ENCODE measurements around the gene HIVEP1. TPM values are rescaled to one million over a fixed set of nuclear protein-coding genes. Genes with fewer than 3 reads are reported as not detected.

The HIVEP1 gene
- total and polyA plus RNA-seq, 2 of the 13 experiments (the other 11 are each of a cell fraction or from before 2014, with no cell fraction given), result 7.4 to 9.9 TPM

DNA sequence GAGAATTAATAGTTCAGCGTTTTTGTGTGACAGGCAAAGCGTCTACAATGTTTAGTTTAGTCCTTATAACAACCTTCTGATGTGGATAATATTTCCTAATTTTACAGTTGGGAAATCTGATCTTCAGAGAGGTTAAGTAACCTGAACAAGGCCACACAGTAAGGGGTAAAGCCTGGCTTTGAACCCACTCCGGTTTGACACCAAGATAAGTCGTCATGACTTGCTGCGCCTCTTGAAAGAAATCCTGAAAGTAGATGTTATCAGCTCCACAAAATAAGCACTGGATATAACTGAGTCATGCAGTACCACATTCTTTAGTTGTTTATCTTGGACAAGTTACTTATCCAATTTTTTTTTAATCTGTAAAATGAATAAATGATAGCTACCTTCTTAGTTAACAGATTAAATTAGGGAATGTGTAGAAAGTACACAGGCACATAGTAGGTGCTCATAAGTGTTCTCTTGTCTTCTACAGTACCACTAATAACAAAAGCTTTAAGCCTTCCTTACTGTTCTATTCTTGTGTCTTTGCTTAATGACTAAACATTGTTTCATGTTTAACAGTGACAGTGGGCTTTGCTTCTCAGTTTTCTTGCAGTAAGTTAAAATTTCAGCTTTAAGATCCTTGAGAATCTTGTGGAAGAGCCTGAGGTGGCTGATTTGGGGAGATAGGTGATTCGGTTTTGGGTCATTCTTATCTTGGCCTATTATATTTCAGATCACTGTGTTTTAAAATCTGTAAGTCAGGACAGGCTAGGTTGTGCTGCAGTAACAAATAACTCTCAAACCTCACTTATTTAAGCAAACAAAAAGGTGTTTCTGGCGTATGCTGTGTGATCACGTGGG lies 2.1 kb downstream of the HIVEP1 start:
- no peak overlapping the region for H3K27ac ChIP-seq (ENCODE audit: extremely low read length, insufficient read depth, low read length)
- no peak for ATAC-seq
- no peaks in the 10 kb centered on the region; a peak in 1 of 5 replicates for H3K27me3 ChIP-seq (ENCODE audit: control insufficient read depth in 1 of 2, insufficient read depth in 2 of 2, low read length in 2 of 2)
- no peak overlapping the region for H3K4me3 ChIP-seq (replicated peaks in 1 of 3; ENCODE audit: insufficient read depth in 1 of 3, low read depth in 2 of 3, low read length in 3 of 3)
- H3K9me3 ChIP-seq (ENCODE audit: low read length), result no peaks in the 10 kb centered on the region
- no peak overlapping the region for H2AFZ ChIP-seq (ENCODE audit: low read length)
- H3K4me1 ChIP-seq (ENCODE audit: insufficient read depth, low read length), result peaks cover 19% of the 10 kb centered on the region
- ChIA-PET POLR2A (no interaction called here), CTCF (ENCODE audit: low intra/inter-chr PET ratio, low total read pairs) (no interaction called here)
- intact Hi-C loops (cut with micrococcal nuclease; ENCODE audit: unreplicated experiment) (loop anchor here (10.0 kb wide), 1 partner anchor 479 kb away; the partner anchor contains the start of gene TMEM170B), in situ Hi-C loops (cut with HindIII; ENCODE audit: extremely low pct_ligation_motif_present, low pct_unique_long_range_greater_than_20kb) (no loop called here)
- peaks cover 17% of the 10 kb centered on the region for H4K20me1 ChIP-seq (ENCODE audit: insufficient read depth, low read length)
- H3K36me3 ChIP-seq (replicated peaks in 1 of 2; ENCODE audit: control insufficient read depth in 1 of 2, insufficient read depth in 2 of 2, low read length in 2 of 2), result peaks cover 5 to 11% of the 10 kb centered on the region in 2 experiments; a peak in 4 of 5 replicates
- no peak for DNase-seq (ENCODE audit: low spot score)
- no peak for FAIRE-seq
- WGBS (ENCODE audit: low lambda C conversion rate), result 92% methylated on average over 8 of the region's 8 CpGs
- no TSS peak for BruUV-seq (replicated peaks)
- no peak overlapping the region for H3K9ac ChIP-seq (ENCODE audit: insufficient read depth, low read depth, low read length)
- peaks cover 35% of the 10 kb centered on the region for H3K79me2 ChIP-seq (ENCODE audit: insufficient read depth, low read length)
- H3K4me2 ChIP-seq (ENCODE audit: low read depth, low read length), result peak overlapping the region; percentile 77
- TF ChIP-seq ZBTB3 (CRISPR knock-in tag; IDR thresholded peaks at IDR 0.05; ENCODE audit: borderline replicate concordance, low read depth) (no peak), POLR2A (IDR thresholded peaks at IDR 0.05; ENCODE audit: insufficient read depth in 1 of 2, low read depth in 2 of 2, low read length in 2 of 2) (no peak), FOSL1 (CRISPR knock-in tag; IDR thresholded peaks at IDR 0.05; ENCODE audit: borderline replicate concordance) (no peak), HNRNPUL1 (IDR thresholded peaks at IDR 0.05; ENCODE audit: low read depth, low read length) (no peak), ZFAT (CRISPR knock-in tag; conservative IDR thresholded peaks at IDR 0.05) (no peak), ZXDC (CRISPR knock-in tag; IDR thresholded peaks at IDR 0.05) (no peak), ZKSCAN1 (IDR thresholded peaks at IDR 0.05; ENCODE audit: low read length) (peak; percentile 85), ZNF768 (CRISPR knock-in tag; IDR thresholded peaks at IDR 0.05) (peak; percentile 83; the same call in 1 of the 2 replicates), MIER3 (CRISPR knock-in tag; IDR thresholded peaks at IDR 0.05; ENCODE audit: borderline replicate concordance) (no peak), SP140L (CRISPR knock-in tag; IDR thresholded peaks at IDR 0.05; ENCODE audit: borderline replicate concordance) (no peak), ZNF3 (CRISPR knock-in tag; IDR thresholded peaks at IDR 0.05) (no peak), ZNF24 (IDR thresholded peaks at IDR 0.05) (no peak)
- TF ChIP-seq, protein P1, sequence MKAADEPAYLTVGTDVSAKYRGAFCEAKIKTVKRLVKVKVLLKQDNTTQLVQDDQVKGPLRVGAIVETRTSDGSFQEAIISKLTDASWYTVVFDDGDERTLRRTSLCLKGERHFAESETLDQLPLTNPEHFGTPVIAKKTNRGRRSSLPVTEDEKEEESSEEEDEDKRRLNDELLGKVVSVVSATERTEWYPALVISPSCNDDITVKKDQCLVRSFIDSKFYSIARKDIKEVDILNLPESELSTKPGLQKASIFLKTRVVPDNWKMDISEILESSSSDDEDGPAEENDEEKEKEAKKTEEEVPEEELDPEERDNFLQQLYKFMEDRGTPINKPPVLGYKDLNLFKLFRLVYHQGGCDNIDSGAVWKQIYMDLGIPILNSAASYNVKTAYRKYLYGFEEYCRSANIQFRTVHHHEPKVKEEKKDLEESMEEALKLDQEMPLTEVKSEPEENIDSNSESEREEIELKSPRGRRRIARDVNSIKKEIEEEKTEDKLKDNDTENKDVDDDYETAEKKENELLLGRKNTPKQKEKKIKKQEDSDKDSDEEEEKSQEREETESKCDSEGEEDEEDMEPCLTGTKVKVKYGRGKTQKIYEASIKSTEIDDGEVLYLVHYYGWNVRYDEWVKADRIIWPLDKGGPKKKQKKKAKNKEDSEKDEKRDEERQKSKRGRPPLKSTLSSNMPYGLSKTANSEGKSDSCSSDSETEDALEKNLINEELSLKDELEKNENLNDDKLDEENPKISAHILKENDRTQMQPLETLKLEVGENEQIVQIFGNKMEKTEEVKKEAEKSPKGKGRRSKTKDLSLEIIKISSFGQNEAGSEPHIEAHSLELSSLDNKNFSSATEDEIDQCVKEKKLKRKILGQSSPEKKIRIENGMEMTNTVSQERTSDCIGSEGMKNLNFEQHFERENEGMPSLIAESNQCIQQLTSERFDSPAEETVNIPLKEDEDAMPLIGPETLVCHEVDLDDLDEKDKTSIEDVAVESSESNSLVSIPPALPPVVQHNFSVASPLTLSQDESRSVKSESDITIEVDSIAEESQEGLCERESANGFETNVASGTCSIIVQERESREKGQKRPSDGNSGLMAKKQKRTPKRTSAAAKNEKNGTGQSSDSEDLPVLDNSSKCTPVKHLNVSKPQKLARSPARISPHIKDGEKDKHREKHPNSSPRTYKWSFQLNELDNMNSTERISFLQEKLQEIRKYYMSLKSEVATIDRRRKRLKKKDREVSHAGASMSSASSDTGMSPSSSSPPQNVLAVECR (CRISPR knock-in tag; IDR thresholded peaks at IDR 0.05; ENCODE audit: borderline replicate concordance), result no peak
- TF ChIP-seq, protein P2, sequence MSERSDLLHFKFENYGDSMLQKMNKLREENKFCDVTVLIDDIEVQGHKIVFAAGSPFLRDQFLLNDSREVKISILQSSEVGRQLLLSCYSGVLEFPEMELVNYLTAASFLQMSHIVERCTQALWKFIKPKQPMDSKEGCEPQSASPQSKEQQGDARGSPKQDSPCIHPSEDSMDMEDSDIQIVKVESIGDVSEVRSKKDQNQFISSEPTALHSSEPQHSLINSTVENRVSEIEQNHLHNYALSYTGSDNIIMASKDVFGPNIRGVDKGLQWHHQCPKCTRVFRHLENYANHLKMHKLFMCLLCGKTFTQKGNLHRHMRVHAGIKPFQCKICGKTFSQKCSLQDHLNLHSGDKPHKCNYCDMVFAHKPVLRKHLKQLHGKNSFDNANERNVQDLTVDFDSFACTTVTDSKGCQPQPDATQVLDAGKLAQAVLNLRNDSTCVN (CRISPR knock-in tag; IDR thresholded peaks at IDR 0.05; ENCODE audit: borderline replicate concordance), result no peak

Data from HepG2 (cell line).